ENCODE measurements around the gene STOX2. TPM values are rescaled to one million over a fixed set of nuclear protein-coding genes. Genes with fewer than 3 reads are reported as not detected.

The STOX2 gene
- polyA plus RNA-seq, 1 donor from 2014 or later = not detected

- H3K4me3 Mint-ChIP-seq = no peak overlapping the region
- H3K27ac Mint-ChIP-seq = no peak overlapping the region
- peaks cover 12% of the 10 kb centered on the region for H3K27me3 Mint-ChIP-seq
- H3K4me1 Mint-ChIP-seq = no peaks in the 10 kb centered on the region
- no peaks in the 10 kb centered on the region for H3K36me3 Mint-ChIP-seq
- peaks cover 6 to 11% (median 10%) of the 10 kb centered on the region in 3 donors for H3K9me3 Mint-ChIP-seq
These were observed 162.9 kb downstream of the STOX2 start for GRCh38 chr4:184067931-184068554.

Other genes with a start within 250 kb of the STOX2 start
- 17.1 TPM for gene RWDD4, start 246.1 kb upstream of the STOX2 start, polyA plus RNA-seq
- gene TRAPPC11, start 246.0 kb upstream of the STOX2 start, polyA plus RNA-seq = 19.5 TPM